NT2/D1 (cell line): ENCODE data around the gene MCRIP2.

Experiments used
- DNase-seq: peaks from one replicate; pipeline ENCODE4 v3.0.0-alpha.2; 2011; ENCODE audit warnings: low read depth, low spot score
- H3K27me3 ChIP-seq: 2 replicates; pipeline ENCODE4 v1.6.0; 2011; ENCODE audit warnings: mild to moderate bottlenecking; ENCODE audit not compliant: insufficient read length, insufficient read depth
- H3K36me3 ChIP-seq: 2 replicates; pipeline ENCODE4 v1.6.1; 2011; ENCODE audit warnings: mild to moderate bottlenecking, low read length, mixed read lengths; ENCODE audit not compliant: insufficient read depth, insufficient read length
- H3K4me1 ChIP-seq: 2 replicates; pipeline ENCODE4 v1.5.1; 2011; ENCODE audit not compliant: insufficient read depth, insufficient read length
- H3K4me3 ChIP-seq: 2 replicates; pipeline ENCODE4 v1.5.1; 2011; ENCODE audit warnings: low read depth; ENCODE audit not compliant: insufficient read length
- H3K9ac ChIP-seq: 2 replicates; pipeline ENCODE4 v1.6.0; 2011; ENCODE audit warnings: low read depth; ENCODE audit not compliant: insufficient read length
- H3K9me3 ChIP-seq: 2 replicates; pipeline ENCODE4 v1.5.1; 2011; ENCODE audit warnings: mild to moderate bottlenecking, low read length; ENCODE audit not compliant: insufficient read depth
- SUZ12 ChIP-seq: IDR thresholded peaks from 2 replicates; pipeline ENCODE4 v1.6.1; 2011; ENCODE audit not compliant: insufficient read length, insufficient read depth; ENCODE audit errors: extremely low read depth
- YY1 ChIP-seq: IDR thresholded peaks from 2 replicates; pipeline ENCODE4 v1.6.1; 2011; ENCODE audit not compliant: insufficient read length, insufficient read depth
- ZNF274 ChIP-seq: IDR thresholded peaks from 2 replicates; pipeline ENCODE4 v1.6.1; 2011; ENCODE audit warnings: mild to moderate bottlenecking, low read depth, low read length

The MCRIP2 gene

DNA sequence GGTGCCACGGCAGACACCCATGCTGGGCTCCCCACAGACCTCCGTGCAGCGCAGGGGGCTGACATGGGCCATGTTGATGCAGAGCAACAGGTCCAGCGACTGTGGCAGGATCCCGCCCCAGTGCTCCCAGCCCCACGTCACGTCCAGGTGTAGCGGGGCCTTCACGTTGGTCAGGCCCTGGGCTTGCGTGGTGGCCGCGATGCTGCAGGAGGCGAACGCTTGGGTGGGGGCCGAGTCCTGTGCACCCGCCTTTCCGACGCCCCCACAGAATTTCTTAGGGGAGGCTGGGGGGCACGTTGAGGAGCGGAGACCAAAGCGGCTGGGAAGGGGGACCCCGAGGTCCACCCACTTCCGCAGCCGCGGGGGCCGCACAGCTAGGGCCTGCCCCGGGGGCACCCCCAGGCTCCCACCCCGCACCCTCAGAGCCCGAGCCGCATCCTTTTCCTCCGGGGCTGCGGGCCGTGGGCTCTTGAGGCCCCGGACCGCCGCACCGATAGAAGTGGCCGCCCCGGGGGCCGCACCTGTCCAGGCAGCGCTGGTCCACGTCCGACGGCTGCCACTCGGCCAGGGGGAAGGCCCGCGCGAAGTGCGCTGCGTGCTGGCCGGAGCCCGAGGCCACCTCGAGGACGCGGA is 5.9 kb upstream of the MCRIP2 start:
- TF ChIP-seq YY1 (no peak), ZNF274 (no peak), SUZ12 (no peak)
- no peak for DNase-seq
- H3K4me1 ChIP-seq: peaks cover 34% of the 10 kb centered on the region

GRCh38 chr16:636206-637080 is 5.2 kb upstream of the MCRIP2 start, which contains the start of gene METTL26:
TSS of gene METTL26 (minus strand) at chr16:636305. CDS start at chr16:636290, 15 bp downstream.
- peaks cover 28% of the 10 kb centered on the region for H3K4me1 ChIP-seq
- H3K9me3 ChIP-seq: no peaks in the 10 kb centered on the region
- H3K27me3 ChIP-seq: no peaks in the 10 kb centered on the region
- H3K36me3 ChIP-seq: peaks cover 30% of the 10 kb centered on the region
- H3K4me3 ChIP-seq: peak within 1 kb of the TSS; percentile 95
- peak; percentile 89 for DNase-seq
- peak within 1 kb of the TSS; percentile 99 for H3K9ac ChIP-seq
- no peak for TF ChIP-seq SUZ12
- TF ChIP-seq YY1: no peak
- TF ChIP-seq ZNF274: no peak

More for the DNA sequence above, 5.9 kb upstream of the MCRIP2 start:
- Histone ChIP-seq H3K9me3 (no peaks in the 10 kb centered on the region), H3K36me3 (peaks cover 30% of the 10 kb centered on the region), H3K9ac (peak overlapping the region; percentile 99), H3K4me3 (peak overlapping the region; percentile 95), H3K27me3 (no peaks in the 10 kb centered on the region)

- peak overlapping the region; percentile 95 for H3K4me3 ChIP-seq
- no peak for TF ChIP-seq ZNF274
- TF ChIP-seq SUZ12: no peak
- no peak for TF ChIP-seq YY1
- peaks cover 26% of the 10 kb centered on the region for H3K36me3 ChIP-seq
- peaks cover under 1% of the 10 kb centered on the region for H3K27me3 ChIP-seq
- no peaks in the 10 kb centered on the region for H3K9me3 ChIP-seq
- H3K9ac ChIP-seq: peak overlapping the region; percentile 82
- H3K4me1 ChIP-seq: peaks cover 28% of the 10 kb centered on the region
- no peak for DNase-seq
Measured at GRCh38 chr16:637081-638018, 4.3 kb upstream of the MCRIP2 start.

DNA sequence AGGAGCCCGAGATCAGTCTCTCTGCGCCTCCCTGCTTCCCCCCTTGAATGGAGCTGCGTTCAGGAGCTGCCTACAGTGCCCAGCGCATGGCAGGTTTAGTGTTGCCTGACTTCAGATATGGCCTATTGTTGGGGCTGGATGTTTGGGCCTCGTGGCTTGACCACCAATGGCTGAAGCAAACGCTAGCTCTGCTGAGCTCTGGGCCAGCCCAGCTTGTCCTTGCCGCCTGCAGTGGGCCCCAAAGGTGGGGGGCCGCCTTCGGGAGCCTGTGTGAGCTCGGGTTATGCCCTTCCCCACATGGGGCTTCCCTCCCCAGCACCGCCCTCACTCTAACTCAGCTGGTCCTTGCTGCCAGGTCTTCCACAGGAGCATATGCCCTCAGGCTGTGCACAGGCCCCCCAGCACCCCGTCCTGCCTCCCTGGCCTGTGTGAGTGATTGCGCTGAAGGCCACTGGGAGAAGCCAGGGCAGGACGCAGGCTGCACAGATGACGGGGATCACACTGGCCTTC is 3.5 kb upstream of the MCRIP2 start:
- Histone ChIP-seq H3K4me3 (no peak overlapping the region), H3K4me1 (peaks cover 27% of the 10 kb centered on the region), H3K27me3 (peaks cover 8% of the 10 kb centered on the region), H3K36me3 (peaks cover 18% of the 10 kb centered on the region), H3K9me3 (no peaks in the 10 kb centered on the region), H3K9ac (peak overlapping the region; percentile 82)
- TF ChIP-seq SUZ12 (no peak), YY1 (no peak), ZNF274 (no peak)
- DNase-seq: no peak

DNA sequence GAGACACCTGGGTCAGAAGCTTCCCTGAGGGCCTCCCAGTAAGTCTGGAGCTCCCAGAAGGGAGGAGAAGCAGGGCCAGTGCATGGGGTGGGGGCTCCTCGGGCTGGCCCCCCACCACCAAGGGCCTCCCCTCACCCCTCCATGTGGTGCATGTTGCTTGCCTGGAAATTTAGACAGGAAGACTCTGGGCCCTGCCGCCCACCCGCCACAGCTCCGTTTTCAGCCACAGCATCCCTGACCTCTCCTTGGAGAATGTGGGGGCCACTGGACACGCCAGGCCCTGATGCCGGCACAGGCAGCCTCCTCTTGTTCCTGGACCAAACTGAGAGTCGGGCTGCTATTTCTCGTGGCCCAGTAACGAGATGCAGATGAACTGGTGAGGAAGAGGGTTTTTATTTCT is 2.8 kb upstream of the MCRIP2 start:
- no peak for TF ChIP-seq SUZ12
- TF ChIP-seq YY1: no peak
- TF ChIP-seq ZNF274: no peak
- no peak for DNase-seq
- H3K36me3 ChIP-seq: peaks cover 11% of the 10 kb centered on the region
- H3K9ac ChIP-seq: peak overlapping the region; percentile 32
- H3K4me3 ChIP-seq: no peak overlapping the region
- H3K4me1 ChIP-seq: peaks cover 28% of the 10 kb centered on the region
- H3K9me3 ChIP-seq: no peaks in the 10 kb centered on the region
- H3K27me3 ChIP-seq: peaks cover 9% of the 10 kb centered on the region

GRCh38 chr16:640614-641013 is 1.0 kb upstream of the MCRIP2 start:
- Histone ChIP-seq H3K27me3 (peaks cover 9% of the 10 kb centered on the region), H3K9ac (peak overlapping the region; percentile 26), H3K36me3 (no peaks in the 10 kb centered on the region), H3K9me3 (no peaks in the 10 kb centered on the region), H3K4me1 (peaks cover 27% of the 10 kb centered on the region), H3K4me3 (no peak overlapping the region)
- DNase-seq: no peak
- TF ChIP-seq SUZ12 (no peak), YY1 (no peak), ZNF274 (no peak)
